HepG2 (cell line): ENCODE data around the gene SEZ6. TPM values are rescaled to one million over a fixed set of nuclear protein-coding genes. Genes with fewer than 3 reads are reported as not detected.

Source experiments
- ATAC-seq: fragments of 200-7000 bp; cut with Tn5 transposase; 3 replicates; pipeline ENCODE4 v1.9.1; 2020; ENCODE audit warnings: mild to moderate bottlenecking, moderate library complexity
- BruUV-seq: library from RNA; stranded (reverse); fragments of 400-500 nt; replicated peaks from 2 replicates; lab custom pipeline; 2021; lab: Mats Ljungman, UMichigan
- CTCF ChIA-PET: fragments of 300-600 bp; formaldehyde crosslinking; extraction: SDS; loops from one replicate; lab custom pipeline; 2021; ENCODE audit warnings: low total read pairs, inconsistent platforms, low intra/inter-chr PET ratio; lab: Yijun Ruan, JAX
- POLR2A ChIA-PET: fragments of 350-600 bp; sonication (Branson Sonifier 250); formaldehyde crosslinking; loops from one replicate; lab custom pipeline; 2020; ENCODE audit warnings: antibody characterized with exemption, inconsistent platforms; lab: Yijun Ruan, JAX
- DNase-seq: peaks from one replicate; pipeline ENCODE4 v3.0.0-alpha.2; 2015; ENCODE audit warnings: low spot score
- FAIRE-seq: peaks from 3 replicates; lab custom pipeline; 2011; peaks lifted over from hg19 to GRCh38; lab: Jason Lieb, UNC
- H2AFZ ChIP-seq: one replicate; pipeline ENCODE4 v1.6.1; 2011; ENCODE audit warnings: low read length, inconsistent platforms
- H3K27ac ChIP-seq: fragments of 300-600 bp; 3 replicates; pipeline ENCODE4 v1.8.0; 2011; ENCODE audit warnings: mixed run types, mild to moderate bottlenecking, mixed read lengths, low read length, inconsistent platforms; ENCODE audit not compliant: insufficient read depth; ENCODE audit errors: extremely low read length
- H3K27me3 ChIP-seq, 2 experiments: fragments of 200-600 bp in 1 of 2; 2 replicates in 1 of 2; 3 replicates in 1 of 2; pipeline versions ENCODE4 v1.6.0 to v1.8.0; 2011; ENCODE audit warnings: low read length in 2 of 2, mild to moderate bottlenecking in 2 of 2, moderate library complexity in 2 of 2, inconsistent platforms in 1 of 2; ENCODE audit not compliant: insufficient read depth in 2 of 2, control insufficient read depth in 1 of 2
- H3K36me3 ChIP-seq, 2 experiments: fragments of 200-600 bp in 1 of 2; replicated peaks in 1 of 2; 2 replicates in 1 of 2; 3 replicates in 1 of 2; pipeline versions ENCODE4 v1.5.1 to v1.8.0; 2011; ENCODE audit warnings: low read length in 2 of 2, inconsistent platforms in 1 of 2; ENCODE audit not compliant: insufficient read depth in 2 of 2, control insufficient read depth in 1 of 2
- H3K4me1 ChIP-seq: 2 replicates; pipeline ENCODE4 v1.5.1; 2012; ENCODE audit warnings: low read length, inconsistent platforms; ENCODE audit not compliant: insufficient read depth
- H3K4me2 ChIP-seq: 2 replicates; pipeline ENCODE4 v1.6.0; 2011; ENCODE audit warnings: low read depth, low read length, inconsistent platforms
- H3K4me3 ChIP-seq, 3 experiments: fragments of 200-600 bp in 1 of 3; sonication (generic), shearing (Covaris generic) in 1 of 3; replicated peaks in 1 of 3; 2 replicates each; pipeline ENCODE4 v1.5.1; 2011 to 2016; ENCODE audit warnings: low read length in 3 of 3, inconsistent platforms in 2 of 3, low read depth in 2 of 3, mild to moderate bottlenecking in 2 of 3, control low read depth in 1 of 3, mixed read lengths in 1 of 3; ENCODE audit not compliant: insufficient read depth in 1 of 3
- H3K79me2 ChIP-seq: one replicate; pipeline ENCODE4 v1.6.1; 2011; ENCODE audit warnings: low read length, inconsistent platforms; ENCODE audit not compliant: insufficient read depth
- H3K9ac ChIP-seq: 2 replicates; pipeline ENCODE4 v1.6.0; 2011; ENCODE audit warnings: mild to moderate bottlenecking, low read depth, low read length, inconsistent platforms; ENCODE audit not compliant: insufficient read depth
- H3K9me3 ChIP-seq: 2 replicates; pipeline ENCODE4 v1.5.1; 2012; ENCODE audit warnings: mild to moderate bottlenecking, low read length
- H4K20me1 ChIP-seq: 2 replicates; pipeline ENCODE4 v1.6.0; 2011; ENCODE audit warnings: inconsistent platforms, mild to moderate bottlenecking, low read length, moderate library complexity; ENCODE audit not compliant: insufficient read depth
- EHMT2 ChIP-seq: fragments of 200-600 bp; sonication (generic); IDR thresholded peaks from 2 replicates; pipeline ENCODE4 v1.7.0; 2017; ENCODE audit warnings: antibody characterized with exemption, low read depth, low read length, borderline replicate concordance
- ETV5 ChIP-seq: IDR thresholded peaks from 2 replicates; pipeline ENCODE4 v1.6.1; 2018; ENCODE audit warnings: missing biosample characterization, missing genetic modification reagents, inconsistent platforms, borderline replicate concordance
- HDAC6 ChIP-seq: fragments of 200-600 bp; sonication (generic); IDR thresholded peaks from 2 replicates; pipeline ENCODE4 v1.7.0; 2017; ENCODE audit warnings: mild to moderate bottlenecking, antibody characterized with exemption, low read length, low read depth
- SAP130 ChIP-seq: IDR thresholded peaks from 2 replicates; pipeline ENCODE4 v1.6.1; 2016; ENCODE audit warnings: low read depth
- SRSF4 ChIP-seq: fragments of 200-400 bp; formaldehyde crosslinking; IDR thresholded peaks from one replicate; pipeline ENCODE4 v1.6.1; 2018; ENCODE audit warnings: mild to moderate bottlenecking, low read depth, low read length, moderate library complexity; ENCODE audit not compliant: poor library complexity, severe bottlenecking
- ZKSCAN5 ChIP-seq: sonication (generic); formaldehyde crosslinking; IDR thresholded peaks from 2 replicates; pipeline ENCODE4 v1.5.1; 2020; ENCODE audit warnings: mild to moderate bottlenecking, missing genetic modification reagents
- ZNF33B ChIP-seq: sonication (generic); formaldehyde crosslinking; IDR thresholded peaks from 2 replicates; pipeline ENCODE4 v1.5.1; 2020; ENCODE audit warnings: mild to moderate bottlenecking, missing genetic modification reagents
- WGBS: methylation state at CpG from one replicate; pipeline ENCODE4 v1.1.6; 2017; ENCODE audit warnings: low lambda C conversion rate; 5-methylcytosine and 5-hydroxymethylcytosine counted together
- in situ Hi-C: cut with HindIII; loops from 2 replicates; pipeline ENCODE4 v1.10.0; 2017; ENCODE audit warnings: low pct_unique_long_range_greater_than_20kb; ENCODE audit not compliant: extremely low pct_ligation_motif_present
- intact Hi-C: fragments of 100-400 bp; cut with micrococcal nuclease; formaldehyde crosslinking; loops from one replicate; pipeline ENCODE4 v1.10.0; 2022; ENCODE audit not compliant: unreplicated experiment
- polyA plus RNA-seq, 8 experiments: library from polyadenylated mRNA; depleted of rRNA in 3 of 8; stranded (reverse) in 7 of 8; unstranded in 1 of 8; fragments of >200 nt; fragmentation: Illumina TruSeq in 4 of 8; extraction: Trizol in 4 of 8; gene quantifications; 2 replicates each; pipeline versions ENCODE4 v1.2.1 to v1.2.3, GENCODE V29; 2011 to 2016; ENCODE audit warnings: low read depth in 4 of 8, missing spikeins in 1 of 8, mixed read lengths in 1 of 8; ENCODE audit not compliant: insufficient read depth in 1 of 8
- total RNA-seq, 5 experiments: library from RNA; depleted of rRNA; stranded (reverse); fragments of >200 nt; fragmentation: Illumina TruSeq; extraction: Trizol; gene quantifications; 2 replicates each; pipeline ENCODE4 v1.2.3, GENCODE V29; 2016; ENCODE audit warnings: low read depth in 1 of 5
- TF ChIP-seq, protein P1 (sequence below): IDR thresholded peaks from 2 replicates; pipeline ENCODE4 v1.6.1; 2016; ENCODE audit warnings: control low read depth
- TF ChIP-seq, protein P2 (sequence below): sonication (generic); formaldehyde crosslinking; conservative IDR thresholded peaks from 2 replicates; pipeline ENCODE4 v1.4.0; 2020; ENCODE audit warnings: mild to moderate bottlenecking, missing genetic modification reagents, moderate library complexity

The SEZ6 gene
- total and polyA plus RNA-seq, 2 of the 13 experiments (the other 11 are each of a cell fraction or from before 2014, with no cell fraction given): not detected

DNA sequence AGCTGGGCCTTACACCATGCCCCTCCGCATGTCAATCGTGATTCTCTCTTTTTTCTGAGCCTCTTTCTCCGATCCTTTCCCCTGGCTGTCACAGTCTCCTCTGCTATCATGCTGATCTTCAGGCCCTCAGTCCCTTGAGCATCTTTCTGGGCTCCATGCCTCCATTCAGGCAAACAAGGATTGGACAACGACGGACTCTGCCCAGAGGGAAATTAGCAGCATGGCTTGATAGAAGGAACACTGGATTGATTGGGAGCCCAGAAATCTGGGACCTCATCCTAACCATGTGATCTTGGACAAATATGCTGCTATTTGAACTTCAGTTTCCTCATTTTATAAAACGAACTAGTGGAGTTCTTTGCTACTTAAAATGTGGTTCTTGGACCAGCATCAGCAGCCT is 35.0 kb downstream of the SEZ6 start:
- Histone ChIP-seq H3K27me3 (peaks cover 2 to 81% of the 10 kb centered on the region in 2 experiments; a peak in 4 of 5 replicates), H4K20me1 (no peaks in the 10 kb centered on the region), H3K4me3 (no peak overlapping the region), H3K36me3 (no peaks in the 10 kb centered on the region), H3K4me2 (no peak overlapping the region), H3K4me1 (peaks cover 36% of the 10 kb centered on the region), H2AFZ (no peak overlapping the region), H3K9me3 (no peaks in the 10 kb centered on the region), H3K9ac (no peak overlapping the region), H3K79me2 (no peaks in the 10 kb centered on the region), H3K27ac (no peak overlapping the region)
- no peak for ATAC-seq
- FAIRE-seq: no peak
- in situ Hi-C loops: no loop called here
- no TSS peak for BruUV-seq
- 60% methylated on average over 6 of the region's 6 CpGs for WGBS
- TF ChIP-seq ZNF33B (CRISPR knock-in tag): no peak
- CTCF ChIA-PET: no interaction called here
- no peak for DNase-seq
- intact Hi-C loops: no loop called here
- POLR2A ChIA-PET: no interaction called here

DNA sequence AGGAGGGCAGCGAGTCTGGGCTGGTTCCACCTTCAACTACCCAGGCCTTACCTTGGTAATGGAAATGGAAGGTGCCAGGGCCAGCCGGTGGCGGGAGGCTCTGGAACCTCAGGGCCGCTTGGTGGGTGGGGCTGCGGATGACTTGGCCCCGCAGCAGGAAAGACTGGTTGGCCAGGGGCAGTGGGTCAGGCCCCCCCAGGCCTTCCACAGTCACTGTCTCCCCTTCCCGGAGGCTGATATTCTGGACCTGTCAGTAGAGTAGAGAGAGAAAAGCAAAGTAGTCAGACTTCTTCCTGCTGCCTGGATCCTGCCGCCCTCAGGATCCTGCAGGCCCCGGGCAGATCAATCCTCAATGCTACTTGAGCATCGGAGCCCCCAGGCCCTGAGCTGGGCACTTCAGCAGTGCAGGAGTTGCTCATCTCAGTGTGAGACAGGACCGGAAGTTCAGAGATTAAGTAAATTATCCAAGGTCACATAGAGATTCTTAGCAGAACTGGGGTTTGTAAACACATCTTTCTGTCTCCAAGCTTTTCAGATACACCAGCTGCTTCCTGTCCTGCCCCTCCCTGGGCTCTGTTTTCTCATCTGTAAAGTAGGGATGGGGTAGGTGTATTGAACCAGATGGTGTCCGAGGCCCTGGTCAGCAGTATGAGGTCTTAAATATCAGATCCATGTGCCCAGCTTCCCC is 36.0 kb downstream of the SEZ6 start:
- ATAC-seq (peak; percentile 35), FAIRE-seq (no peak), DNase-seq (no peak)
- Histone ChIP-seq H3K4me2 (peak overlapping the region; percentile 39; the same call in 1 of the 2 replicates), H3K4me3 (no peak overlapping the region; a peak in 1 of 6 replicates), H3K79me2 (no peaks in the 10 kb centered on the region), H3K27me3 (peaks cover 2 to 75% of the 10 kb centered on the region in 2 experiments; a peak in 4 of 5 replicates), H2AFZ (no peak overlapping the region), H3K36me3 (no peaks in the 10 kb centered on the region), H3K27ac (no peak overlapping the region), H4K20me1 (no peaks in the 10 kb centered on the region), H3K4me1 (peaks cover 43% of the 10 kb centered on the region), H3K9me3 (no peaks in the 10 kb centered on the region), H3K9ac (no peak overlapping the region)
- WGBS: 28% methylated on average over 7 of the region's 12 CpGs
- intact Hi-C loops (loop anchor here (10.0 kb wide), 2 partner anchors 45 to 105 kb away; no protein-coding TSS in a partner anchor), in situ Hi-C loops (loop anchor here (5.0 kb wide), 1 partner anchor 137 kb away; no protein-coding TSS in a partner anchor)
- POLR2A ChIA-PET: interaction anchor here (0.8 kb wide), 1 partner anchor 73 kb away, joined by 3 read pairs; the partner anchor contains the start of gene PIPOX
- CTCF ChIA-PET: no interaction called here
- no TSS peak for BruUV-seq
- 0 out of 2 replicates have a peak, but pooled peaks have one; percentile 26 for TF ChIP-seq SAP130 (CRISPR knock-in tag)
- TF ChIP-seq SRSF4: no peak
- no peak for TF ChIP-seq HDAC6
- TF ChIP-seq ETV5 (CRISPR knock-in tag): peak; percentile 77; the same call in 1 of the 2 replicates
- no peak for TF ChIP-seq ZKSCAN5 (CRISPR knock-in tag)
- no peak for TF ChIP-seq EHMT2
- TF ChIP-seq, protein P1, sequence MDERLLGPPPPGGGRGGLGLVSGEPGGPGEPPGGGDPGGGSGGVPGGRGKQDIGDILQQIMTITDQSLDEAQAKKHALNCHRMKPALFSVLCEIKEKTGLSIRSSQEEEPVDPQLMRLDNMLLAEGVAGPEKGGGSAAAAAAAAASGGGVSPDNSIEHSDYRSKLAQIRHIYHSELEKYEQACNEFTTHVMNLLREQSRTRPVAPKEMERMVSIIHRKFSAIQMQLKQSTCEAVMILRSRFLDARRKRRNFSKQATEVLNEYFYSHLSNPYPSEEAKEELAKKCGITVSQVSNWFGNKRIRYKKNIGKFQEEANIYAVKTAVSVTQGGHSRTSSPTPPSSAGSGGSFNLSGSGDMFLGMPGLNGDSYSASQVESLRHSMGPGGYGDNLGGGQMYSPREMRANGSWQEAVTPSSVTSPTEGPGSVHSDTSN (CRISPR knock-in tag): no peak
- TF ChIP-seq, protein P2, sequence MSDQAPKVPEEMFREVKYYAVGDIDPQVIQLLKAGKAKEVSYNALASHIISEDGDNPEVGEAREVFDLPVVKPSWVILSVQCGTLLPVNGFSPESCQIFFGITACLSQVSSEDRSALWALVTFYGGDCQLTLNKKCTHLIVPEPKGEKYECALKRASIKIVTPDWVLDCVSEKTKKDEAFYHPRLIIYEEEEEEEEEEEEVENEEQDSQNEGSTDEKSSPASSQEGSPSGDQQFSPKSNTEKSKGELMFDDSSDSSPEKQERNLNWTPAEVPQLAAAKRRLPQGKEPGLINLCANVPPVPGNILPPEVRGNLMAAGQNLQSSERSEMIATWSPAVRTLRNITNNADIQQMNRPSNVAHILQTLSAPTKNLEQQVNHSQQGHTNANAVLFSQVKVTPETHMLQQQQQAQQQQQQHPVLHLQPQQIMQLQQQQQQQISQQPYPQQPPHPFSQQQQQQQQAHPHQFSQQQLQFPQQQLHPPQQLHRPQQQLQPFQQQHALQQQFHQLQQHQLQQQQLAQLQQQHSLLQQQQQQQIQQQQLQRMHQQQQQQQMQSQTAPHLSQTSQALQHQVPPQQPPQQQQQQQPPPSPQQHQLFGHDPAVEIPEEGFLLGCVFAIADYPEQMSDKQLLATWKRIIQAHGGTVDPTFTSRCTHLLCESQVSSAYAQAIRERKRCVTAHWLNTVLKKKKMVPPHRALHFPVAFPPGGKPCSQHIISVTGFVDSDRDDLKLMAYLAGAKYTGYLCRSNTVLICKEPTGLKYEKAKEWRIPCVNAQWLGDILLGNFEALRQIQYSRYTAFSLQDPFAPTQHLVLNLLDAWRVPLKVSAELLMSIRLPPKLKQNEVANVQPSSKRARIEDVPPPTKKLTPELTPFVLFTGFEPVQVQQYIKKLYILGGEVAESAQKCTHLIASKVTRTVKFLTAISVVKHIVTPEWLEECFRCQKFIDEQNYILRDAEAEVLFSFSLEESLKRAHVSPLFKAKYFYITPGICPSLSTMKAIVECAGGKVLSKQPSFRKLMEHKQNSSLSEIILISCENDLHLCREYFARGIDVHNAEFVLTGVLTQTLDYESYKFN (CRISPR knock-in tag): peak; percentile 69
